ENCODE results near the gene UGGT2. TPM values are rescaled to one million over a fixed set of nuclear protein-coding genes. Genes with fewer than 3 reads are reported as not detected.

UGGT2 gene
- total RNA-seq, 1 experiment from 2014 or later, result 34.5 TPM

- Mint-ChIP-seq H3K4me3 (peak within 1 kb of the TSS; percentile 63 to 85), H3K36me3 (ENCODE audit: insufficient read depth in 1 of 3, low read depth in 3 of 3) (peaks cover 0 to 2% (median 0%) of the 10 kb centered on the region in 3 experiments; a peak in 3 of 7 replicates), H3K9me3 (no peaks in the 10 kb centered on the region; a peak in 1 of 5 replicates), H3K27me3 (ENCODE audit: low read depth) (peaks cover 74% of the 10 kb centered on the region), H3K4me1 (peaks cover 14 to 16% of the 10 kb centered on the region in 2 experiments), H3K27ac (no peak within 1 kb of the TSS)
- Histone ChIP-seq H2AFZ (ENCODE audit: low read length) (no peak within 1 kb of the TSS), H3K18ac (ENCODE audit: insufficient read length, low read depth, low read length) (no peak within 1 kb of the TSS), H4K91ac (ENCODE audit: insufficient read length, low read depth, low read length) (no peak within 1 kb of the TSS), H3K79me1 (ENCODE audit: insufficient read depth, low read depth, low read length, poor library complexity, severe bottlenecking) (no peaks in the 10 kb centered on the region), H3K56ac (ENCODE audit: insufficient read length, low read depth, low read length) (no peak within 1 kb of the TSS), H2AK5ac (ENCODE audit: insufficient read length, low read length) (no peak within 1 kb of the TSS), H2BK120ac (ENCODE audit: low read depth, low read length, poor library complexity, severe bottlenecking) (no peak within 1 kb of the TSS), H2BK12ac (ENCODE audit: insufficient read length, low read depth, low read length) (no peak within 1 kb of the TSS), H3K14ac (ENCODE audit: insufficient read depth, low read length) (no peak within 1 kb of the TSS; the same call in 1 of the 2 replicates), H3K27me3 (ENCODE audit: insufficient read depth, low read length) (peaks cover 29% of the 10 kb centered on the region), H3K4me2 (ENCODE audit: insufficient read depth, insufficient read length, low read length) (peak within 1 kb of the TSS; percentile 73), H4K20me1 (ENCODE audit: control insufficient read depth, insufficient read depth, insufficient read length) (no peaks in the 10 kb centered on the region), H3K23me2 (ENCODE audit: insufficient read length, low read depth, low read length, poor library complexity, severe bottlenecking) (peaks cover 17% of the 10 kb centered on the region), H3K4me1 (ENCODE audit: insufficient read depth, low read length) (no peaks in the 10 kb centered on the region; the same call in 1 of the 2 replicates), H2BK20ac (ENCODE audit: low read depth, low read length, poor library complexity, severe bottlenecking) (no peak within 1 kb of the TSS), H3K23ac (ENCODE audit: insufficient read length, low read depth, low read length) (no peak within 1 kb of the TSS), H3K4ac (ENCODE audit: low read depth, low read length) (no peak within 1 kb of the TSS), H3K9me3 (ENCODE audit: control insufficient read depth, low read depth, low read length) (no peaks in the 10 kb centered on the region), H2BK15ac (ENCODE audit: low read depth, low read length) (no peak within 1 kb of the TSS), H3K27ac (ENCODE audit: insufficient read length, low read depth, low read length) (no peak within 1 kb of the TSS), H3K9ac (ENCODE audit: extremely low read depth, insufficient read length, low read length) (no peak within 1 kb of the TSS), H2BK5ac (ENCODE audit: insufficient read length, low read length) (no peak within 1 kb of the TSS), H3K79me2 (ENCODE audit: insufficient read depth, low read length) (no peaks in the 10 kb centered on the region), H4K8ac (replicated peaks; ENCODE audit: insufficient read length, low read depth, low read length) (no peak within 1 kb of the TSS), H4K5ac (ENCODE audit: insufficient read length, low read depth, low read length) (no peak within 1 kb of the TSS), H3T11ph (ENCODE audit: low read length) (no peak within 1 kb of the TSS)
- WGBS (ENCODE audit: extremely low coverage, insufficient read length, low lambda C conversion rate), result no CpG with 5 or more reads among the region's 35 CpGs
- no peak for TF ChIP-seq CTCF (conservative IDR thresholded peaks at IDR 0.05)
- DNase-seq, result peak; percentile 79
These were observed 36.6 kb upstream of the UGGT2 start, which contains the start of gene HS6ST3 for GRCh38 chr13:96089749-96090239. Gene HS6ST3, plus strand, starts transcription at chr13:96090107.
